ENCODE data around the gene GSTCD.

DNA sequence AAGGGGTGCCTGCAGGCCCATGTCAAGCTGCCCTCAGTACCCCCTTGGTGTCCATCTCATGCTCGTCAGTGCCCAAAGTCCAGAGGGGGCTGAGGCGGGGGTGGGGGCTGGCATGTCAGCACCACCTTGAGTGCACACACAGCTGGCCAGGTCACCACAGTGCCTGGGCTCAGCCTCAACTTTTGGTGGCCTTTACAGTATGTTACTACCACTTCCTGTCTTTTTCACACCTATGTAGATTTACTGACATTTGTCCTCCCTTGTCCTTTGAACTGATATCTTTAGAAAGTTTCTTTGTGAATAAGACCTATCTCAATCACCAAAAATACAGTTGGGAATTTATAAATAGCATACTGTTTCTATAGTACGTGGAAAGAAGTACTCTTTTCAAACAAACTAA, 128.0 kb downstream of the GSTCD start:
- TF ChIP-seq CTCF (conservative IDR thresholded peaks at IDR 0.05) (no peak), ZFX (IDR thresholded peaks at IDR 0.05) (no peak)

All from C4-2B (cell line).